GM19438 (cell line): ENCODE data around the gene FAM193A.
"Not testable (repeated sequence)": the region's sequence is repeated elsewhere in the genome, so short reads cannot be mapped to it uniquely, and the experiment has no call there.

Experiments
- ATAC-seq: cut with Tn5 transposase; IDR thresholded peaks from one replicate; pipeline ENCODE4 v1.9.1; 2021; ENCODE audit warnings: low read depth; ENCODE audit not compliant: unreplicated experiment

FAM193A gene

GRCh38 chr4:2648159-2648814 is 111.8 kb downstream of the FAM193A start:
- ATAC-seq = no peak

- ATAC-seq = no peak
Measured at GRCh38 chr4:2649604-2650114, 113.2 kb downstream of the FAM193A start.

GRCh38 chr4:2650276-2650675 is 113.8 kb downstream of the FAM193A start:
- no peak for ATAC-seq

DNA sequence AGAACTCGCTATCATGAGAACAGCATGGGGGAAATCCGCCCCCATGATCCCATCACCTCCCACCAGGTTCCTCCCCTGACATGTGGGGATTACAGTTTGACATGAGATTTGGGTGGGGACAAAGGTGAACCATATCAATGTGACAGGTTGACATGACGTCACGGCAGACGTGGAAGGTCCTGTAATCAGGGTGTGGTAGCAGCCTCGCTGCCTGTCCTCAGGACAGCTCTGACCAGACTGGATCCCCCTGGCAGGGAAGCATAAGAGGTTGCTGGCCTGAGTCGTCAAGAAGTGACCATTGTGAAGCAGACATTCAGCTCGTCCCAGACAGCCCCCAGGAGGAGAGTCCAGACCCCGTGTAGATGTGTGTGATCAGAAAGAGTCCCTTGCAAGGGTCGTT is 115.1 kb downstream of the FAM193A start:
- ATAC-seq = no peak

GRCh38 chr4:2651998-2652397 is 115.6 kb downstream of the FAM193A start:
- no peak for ATAC-seq

DNA sequence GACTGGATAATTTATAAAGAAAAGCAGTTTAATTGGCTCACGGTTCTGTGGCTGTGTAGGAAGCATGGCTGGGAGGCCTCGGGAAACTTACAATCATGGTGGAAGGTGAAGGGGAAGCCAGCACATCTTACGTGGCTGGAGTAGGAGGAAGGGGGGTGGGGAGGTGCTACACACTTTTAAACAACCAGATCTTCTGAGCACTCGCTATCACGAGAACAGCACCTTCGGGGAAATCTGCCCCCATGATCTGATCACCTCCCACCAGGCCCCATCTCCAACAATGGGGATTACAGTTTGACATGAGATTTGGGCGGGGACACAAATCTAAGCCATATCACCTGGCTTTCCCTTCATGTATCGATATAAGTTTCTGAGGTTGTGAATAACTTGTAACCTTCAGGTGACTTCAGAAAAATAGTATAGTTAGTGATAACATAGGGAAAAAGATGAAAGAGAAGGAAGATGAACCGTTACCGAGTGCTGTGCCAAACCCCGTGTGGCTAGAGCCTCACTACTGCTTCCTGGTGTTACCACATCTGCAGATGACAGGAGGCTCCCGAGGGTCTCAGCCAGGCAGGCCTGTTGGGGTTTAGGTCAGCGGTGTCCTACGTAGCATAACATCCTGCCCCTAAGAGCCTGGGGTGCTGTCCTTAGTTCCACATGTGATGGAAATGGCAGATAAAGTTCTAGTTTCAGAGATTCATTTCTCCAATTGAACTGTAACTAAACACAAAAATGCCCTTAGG is 116.1 kb downstream of the FAM193A start:
- no peak for ATAC-seq

DNA sequence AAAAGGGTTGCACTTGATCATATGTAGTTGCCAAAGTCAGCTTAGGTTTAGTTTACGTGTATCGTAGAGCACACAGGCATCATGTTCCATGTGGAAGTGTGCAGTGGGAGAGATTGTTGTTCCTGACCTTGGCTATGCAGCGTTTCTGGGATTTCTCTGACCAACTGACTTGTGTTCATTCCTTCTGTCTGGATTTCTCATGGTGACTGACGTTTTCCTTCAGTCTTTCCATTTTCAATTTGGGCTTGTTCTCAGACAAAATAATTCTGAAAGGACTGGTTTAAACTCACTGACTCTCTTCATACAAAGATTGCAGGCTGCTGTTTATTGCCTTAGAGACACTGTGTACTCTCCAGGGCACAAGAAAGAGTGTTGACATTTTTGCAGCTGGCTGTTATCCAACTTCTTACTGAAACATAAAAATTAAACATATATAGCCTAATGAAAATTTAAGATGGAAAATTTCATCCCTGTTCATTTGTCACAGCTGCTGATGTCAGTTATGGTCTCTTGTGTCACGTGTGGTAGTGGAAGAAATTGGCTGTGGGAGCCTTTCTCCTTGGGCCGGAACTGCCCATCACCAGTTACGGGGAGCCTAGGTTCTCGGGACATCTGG is 124.3 kb downstream of the FAM193A start:
- ATAC-seq = no peak

GRCh38 chr4:2662598-2662997 is 126.2 kb downstream of the FAM193A start:
- ATAC-seq = no peak

GRCh38 chr4:2663275-2663674 is 126.8 kb downstream of the FAM193A start:
- no peak for ATAC-seq

DNA sequence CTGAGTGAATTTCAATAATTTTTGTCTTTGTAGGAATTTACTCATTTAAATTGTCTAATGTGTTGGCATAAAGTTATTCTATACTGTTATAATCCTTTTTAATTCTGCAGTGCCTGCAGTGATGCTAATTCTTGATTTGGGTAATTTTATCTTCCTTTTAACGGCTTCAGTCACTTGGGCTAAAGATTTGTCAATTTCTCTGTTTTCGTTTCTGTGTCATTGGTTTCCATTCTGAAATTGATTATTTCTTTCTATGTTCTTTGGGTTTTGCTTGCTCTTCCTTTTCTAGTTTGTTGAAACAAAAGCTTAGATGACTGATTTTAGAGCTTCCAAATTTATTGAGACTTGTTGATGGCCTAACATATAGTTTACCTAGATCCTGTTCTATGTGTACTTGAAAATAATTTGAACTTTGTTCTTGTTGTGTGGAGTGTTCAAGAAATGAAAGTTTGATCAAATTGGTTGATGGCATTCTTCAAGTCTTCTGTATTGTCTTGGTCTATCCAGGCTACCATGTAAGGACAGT is 130.3 kb downstream of the FAM193A start:
- no peak for ATAC-seq

DNA sequence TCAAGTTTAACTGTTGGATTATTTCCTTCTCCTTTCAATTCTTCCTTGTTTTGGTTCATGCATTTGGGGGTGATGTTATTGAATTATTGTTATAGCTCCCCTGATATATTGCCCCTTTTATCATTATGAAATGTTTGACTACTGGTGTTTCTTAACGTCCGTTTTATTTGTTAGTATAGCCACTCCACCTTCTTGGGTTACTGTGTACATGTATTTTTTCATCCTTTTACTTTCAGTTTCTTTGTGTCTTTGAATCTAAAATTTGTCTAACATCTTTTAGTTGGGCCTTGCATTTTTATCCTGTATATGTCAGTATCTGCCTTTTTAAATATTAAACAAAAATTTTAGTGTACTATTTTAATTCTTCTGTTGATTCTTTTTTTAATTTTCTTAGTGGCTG is 131.0 kb downstream of the FAM193A start:
- ATAC-seq = no peak

DNA sequence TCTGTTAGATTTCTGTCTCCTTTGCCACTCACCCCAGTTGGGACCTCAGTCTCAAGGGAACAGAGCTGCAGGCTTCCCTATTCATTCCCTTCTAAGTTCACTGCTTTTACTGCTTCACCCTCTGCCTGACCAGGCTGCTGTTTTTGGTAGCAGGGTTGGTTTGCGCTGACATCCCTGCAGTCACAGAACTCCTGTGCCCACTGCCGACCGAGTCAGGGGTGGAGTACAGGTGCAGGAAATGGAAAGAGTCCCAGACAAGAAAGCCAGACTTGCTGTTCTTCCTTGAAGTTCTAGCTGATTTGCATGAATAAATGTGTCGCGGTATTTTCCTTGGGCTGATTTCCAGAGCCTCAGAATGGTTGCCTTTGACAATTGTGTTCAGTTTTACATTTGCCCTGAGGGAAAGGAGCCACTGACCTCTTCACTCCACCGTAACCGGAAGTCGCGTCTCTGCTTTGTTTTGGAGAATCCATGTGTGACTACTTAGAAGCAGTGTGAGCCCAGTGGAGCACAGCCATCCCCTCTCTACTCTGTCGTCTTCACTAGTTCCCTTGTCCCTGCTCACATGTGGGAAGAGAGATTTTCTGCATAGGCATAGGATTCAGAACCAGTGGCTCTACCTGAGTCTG is 134.9 kb downstream of the FAM193A start:
- no peak for ATAC-seq

GRCh38 chr4:2672082-2672481 is 135.6 kb downstream of the FAM193A start:
- ATAC-seq = no peak

- ATAC-seq = no peak
Measured at GRCh38 chr4:2672700-2673099, 136.3 kb downstream of the FAM193A start.

DNA sequence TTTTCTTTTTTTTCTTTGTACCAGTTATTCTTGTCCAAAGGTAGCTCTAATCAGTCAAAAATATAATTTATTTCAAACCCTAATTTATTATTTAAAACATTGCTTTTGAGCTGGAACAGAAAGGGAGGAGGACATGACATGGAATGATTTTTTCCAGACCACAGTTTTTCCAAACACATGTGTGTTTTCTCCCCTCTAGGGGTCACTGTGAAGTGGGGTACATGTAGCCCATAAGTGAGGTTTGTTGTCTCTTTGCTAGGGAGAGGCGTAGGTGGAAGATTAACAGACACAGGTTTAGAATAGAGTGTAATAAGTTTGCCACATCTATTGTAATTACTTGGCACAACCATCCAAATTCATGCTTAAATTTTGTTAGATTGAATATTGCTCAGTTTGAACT is 136.7 kb downstream of the FAM193A start:
- ATAC-seq = no peak

- ATAC-seq = not testable (repeated sequence)
Measured at GRCh38 chr4:2679762-2680161, 143.3 kb downstream of the FAM193A start.

DNA sequence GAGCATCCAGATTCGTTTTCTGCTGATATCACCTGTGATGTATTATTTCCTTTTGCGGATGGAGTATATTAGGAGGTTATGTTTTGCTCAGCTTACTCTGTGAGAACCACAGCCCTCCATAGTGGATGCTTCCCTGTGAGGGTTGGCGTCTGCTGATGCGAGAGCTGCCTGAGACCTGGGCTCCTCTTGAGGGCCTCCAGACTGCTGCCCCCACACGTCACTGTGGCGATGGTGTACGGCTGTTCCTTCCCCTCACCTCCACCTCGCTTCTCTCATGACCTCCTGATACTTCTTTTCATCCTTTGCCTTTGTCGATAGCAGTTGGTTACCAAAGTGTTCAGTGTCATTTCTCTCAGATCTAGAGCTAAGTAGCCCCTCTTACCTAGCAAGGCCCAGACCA is 148.0 kb downstream of the FAM193A start:
- ATAC-seq = no peak

GRCh38 chr4:2685541-2685940 is 149.1 kb downstream of the FAM193A start:
- no peak for ATAC-seq

DNA sequence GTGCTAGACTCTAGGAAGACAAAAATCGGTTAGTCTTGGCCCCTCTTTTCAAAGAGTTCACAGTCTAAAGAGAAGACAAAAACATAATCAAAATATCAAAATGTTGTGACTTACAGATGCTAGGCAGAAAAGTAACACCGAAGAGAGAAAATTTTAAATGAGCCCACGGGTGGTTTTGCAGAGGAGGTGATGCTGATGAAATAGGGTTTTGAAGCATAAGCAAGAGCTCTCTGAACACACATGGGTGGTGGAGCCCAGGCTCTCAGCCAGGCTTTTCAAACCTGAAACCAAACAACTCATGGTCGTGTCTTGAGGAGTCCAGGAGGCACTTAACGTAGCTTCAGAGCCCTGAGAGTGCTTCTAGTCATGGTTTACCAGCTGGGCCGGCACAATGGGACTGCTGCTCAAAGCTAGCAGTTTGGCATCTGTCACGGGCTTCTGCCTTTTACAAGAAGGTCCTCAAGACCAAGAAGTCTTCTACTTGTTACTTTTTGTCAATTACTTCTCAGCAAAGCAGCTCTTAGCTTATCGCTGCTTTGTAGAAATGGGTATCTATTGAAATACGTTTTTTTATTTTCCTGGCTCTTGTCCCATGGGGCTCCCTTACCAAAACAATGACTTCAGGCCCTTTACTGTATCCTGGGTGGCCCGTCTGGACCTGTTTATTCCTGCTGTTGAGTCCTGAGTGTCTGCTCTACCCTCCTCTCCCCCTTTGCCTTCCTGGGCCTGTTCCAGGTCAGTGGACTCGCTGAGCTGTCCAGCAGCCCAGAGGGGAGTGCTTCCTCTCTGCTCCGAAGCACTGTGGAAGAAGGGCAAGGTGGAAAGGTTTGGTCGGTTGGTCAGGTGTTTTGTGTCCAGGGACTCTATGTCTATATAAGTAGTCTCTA is 150.2 kb downstream of the FAM193A start:
- no peak for ATAC-seq

DNA sequence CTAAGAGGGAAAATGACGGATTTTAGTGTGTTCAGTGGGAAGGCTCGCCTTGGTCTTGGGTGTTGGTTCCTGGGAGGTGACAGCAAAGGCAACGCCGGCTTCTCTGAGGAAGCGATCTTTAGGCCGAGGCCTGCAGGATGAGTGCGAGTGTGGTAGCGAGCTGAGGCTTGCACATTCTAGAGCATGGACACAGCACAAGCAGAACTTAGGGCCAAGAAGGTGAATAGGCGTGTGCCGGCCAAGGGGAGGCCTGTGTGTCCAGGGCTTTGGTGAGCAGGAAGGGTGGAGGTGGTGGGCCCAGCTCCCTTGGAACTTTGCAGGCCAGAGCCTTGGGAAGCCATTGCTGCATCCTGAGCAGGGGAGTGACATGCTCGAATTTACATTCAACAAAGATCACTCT is 151.8 kb downstream of the FAM193A start:
- no peak for ATAC-seq
